GM12878 (cell line): ENCODE results near the gene POLN. TPM values are rescaled to one million over a fixed set of nuclear protein-coding genes. Genes with fewer than 3 reads are reported as not detected.

ENCODE experiments used
- ATAC-seq: fragments of 200-7000 bp; cut with Tn5 transposase; 3 replicates; pipeline ENCODE4 v1.9.1; 2020; ENCODE audit warnings: mild to moderate bottlenecking, moderate library complexity
- BruUV-seq: library from RNA; stranded (reverse); fragments of 400-500 nt; replicated peaks from 2 replicates; lab custom pipeline; 2021; lab: Mats Ljungman, UMichigan
- CTCF ChIA-PET: fragments of 300-600 bp; sonication (Branson Sonifier 250); formaldehyde crosslinking; extraction: SDS; loops from one replicate; lab custom pipeline; 2021; ENCODE audit warnings: inconsistent platforms; lab: Yijun Ruan, JAX
- POLR2A ChIA-PET: fragments of 350-600 bp; formaldehyde crosslinking; extraction: SDS; loops from one replicate; lab custom pipeline; 2021; ENCODE audit warnings: inconsistent platforms; lab: Charles Lee
- RAD21 ChIA-PET: fragments of 300-600 bp; sonication (Branson Sonifier 250); formaldehyde crosslinking; loops from one replicate; lab custom pipeline; 2023; ENCODE audit warnings: antibody characterized with exemption; ENCODE audit not compliant: unreplicated experiment; lab: Charles Lee
- SMC1A ChIA-PET: fragments of 300-600 bp; sonication (Branson Sonifier 250); formaldehyde crosslinking; loops from one replicate; lab custom pipeline; 2023; ENCODE audit not compliant: unreplicated experiment, uncharacterized antibody; lab: Charles Lee
- DNase-seq: peaks from one replicate; pipeline ENCODE4 v3.0.0-alpha.2; 2011; ENCODE audit warnings: low read depth, low spot score
- FAIRE-seq: peaks from 3 replicates; lab custom pipeline; 2011; peaks lifted over from hg19 to GRCh38; lab: Jason Lieb, UNC
- H2AFZ ChIP-seq: 2 replicates; pipeline ENCODE4 v1.6.0; 2011; ENCODE audit warnings: low read depth, low read length, control low read depth; ENCODE audit not compliant: control insufficient read depth
- H3K27ac ChIP-seq: 2 replicates; pipeline ENCODE4 v1.5.1; 2011; ENCODE audit warnings: control low read depth; ENCODE audit not compliant: control insufficient read depth, insufficient read depth
- H3K27me3 ChIP-seq, 2 experiments: replicated peaks in 1 of 2; 2 replicates each; pipeline versions ENCODE4 v1.6.0 to v1.6.1; 2011; ENCODE audit warnings: low read length in 1 of 2; ENCODE audit not compliant: control insufficient read depth in 2 of 2, insufficient read depth in 2 of 2
- H3K36me3 ChIP-seq, 2 experiments: 2 replicates each; pipeline ENCODE4 v1.5.1; 2011; ENCODE audit warnings: low read length in 1 of 2; ENCODE audit not compliant: control insufficient read depth in 2 of 2, insufficient read depth in 2 of 2
- H3K4me1 ChIP-seq: 2 replicates; pipeline ENCODE4 v1.6.1; 2011; ENCODE audit warnings: mild to moderate bottlenecking, low read length, moderate library complexity, mixed read lengths; ENCODE audit not compliant: control insufficient read depth, insufficient read depth
- H3K4me2 ChIP-seq: 2 replicates; pipeline ENCODE4 v1.6.0; 2011; ENCODE audit warnings: control low read depth; ENCODE audit not compliant: control insufficient read depth, insufficient read depth
- H3K4me3 ChIP-seq: fragments of 200-600 bp; sonication (generic); 2 replicates; pipeline ENCODE4 v1.5.1; 2016
- H3K79me2 ChIP-seq: 2 replicates; pipeline ENCODE4 v1.6.0; 2011; ENCODE audit warnings: low read length; ENCODE audit not compliant: control insufficient read depth, insufficient read depth
- H3K9ac ChIP-seq: 2 replicates; pipeline ENCODE4 v1.8.0; 2011; ENCODE audit warnings: low read length, control low read depth, mixed read lengths; ENCODE audit not compliant: control insufficient read depth, insufficient read depth
- H3K9me3 ChIP-seq: replicated peaks from 3 replicates; pipeline ENCODE4 v1.5.1; 2011; ENCODE audit warnings: mild to moderate bottlenecking, low read length; ENCODE audit not compliant: control insufficient read depth, insufficient read depth
- H4K20me1 ChIP-seq: 2 replicates; pipeline ENCODE4 v1.6.0; 2011; ENCODE audit not compliant: control insufficient read depth, insufficient read depth
- BHLHE40 ChIP-seq, 2 experiments: fragments of 450-650 bp in 1 of 2; IDR thresholded peaks; 2 replicates each; pipeline ENCODE4 v1.6.1; 2011 to 2017; ENCODE audit warnings: low read depth in 2 of 2, borderline replicate concordance in 1 of 2, improper control_type of control experiment in 1 of 2, low read length in 1 of 2, mild to moderate bottlenecking in 1 of 2
- EZH2 ChIP-seq: IDR thresholded peaks from 2 replicates; pipeline ENCODE4 v1.6.1; 2012; ENCODE audit warnings: low read depth, mild to moderate bottlenecking, control low read depth, inconsistent platforms, low read length, borderline replicate concordance; ENCODE audit not compliant: control insufficient read depth
- IKZF1 ChIP-seq: fragments of 450-650 bp; conservative IDR thresholded peaks from 2 replicates; pipeline ENCODE4 v1.6.1; 2017; ENCODE audit warnings: antibody characterized with exemption, mild to moderate bottlenecking
- NFXL1 ChIP-seq: fragments of 450-650 bp; IDR thresholded peaks from 2 replicates; pipeline ENCODE4 v1.6.1; 2017; ENCODE audit warnings: antibody characterized with exemption, mild to moderate bottlenecking, borderline replicate concordance
- STAT1 ChIP-seq: fragments of 450-650 bp; conservative IDR thresholded peaks from 2 replicates; pipeline ENCODE4 v1.6.1; 2014; ENCODE audit warnings: antibody characterized with exemption, mild to moderate bottlenecking
- TCF7 ChIP-seq: IDR thresholded peaks from 2 replicates; pipeline ENCODE4 v1.6.1; 2014; ENCODE audit warnings: antibody characterized with exemption, borderline replicate concordance
- ZNF207 ChIP-seq: fragments of 450-650 bp; IDR thresholded peaks from 2 replicates; pipeline ENCODE4 v1.6.1; 2014; ENCODE audit warnings: antibody characterized with exemption, mild to moderate bottlenecking, borderline replicate concordance
- ZNF622 ChIP-seq: fragments of 450-650 bp; IDR thresholded peaks from 2 replicates; pipeline ENCODE4 v1.6.1; 2017; ENCODE audit warnings: mild to moderate bottlenecking, inconsistent platforms
- WGBS: methylation state at CpG from one replicate; pipeline ENCODE4 v1.1.6; 2016; ENCODE audit warnings: low lambda C conversion rate; ENCODE audit not compliant: insufficient replicate concordance, insufficient coverage; ENCODE audit errors: missing lambda C conversion rate; 5-methylcytosine and 5-hydroxymethylcytosine counted together
- in situ Hi-C: fragments of 300-500 bp; cut with MboI; formaldehyde crosslinking; loops from 9 replicates; pipeline ENCODE4 v1.14.3; 2018; ENCODE audit warnings: mixed read lengths
- intact Hi-C: fragments of 100-400 bp; cut with micrococcal nuclease; formaldehyde crosslinking; loops from one replicate; pipeline ENCODE4 v1.14.2; 2022; ENCODE audit not compliant: unreplicated experiment
- polyA plus RNA-seq, 11 experiments: library from polyadenylated mRNA; depleted of rRNA in 4 of 11; unstranded in 6 of 11; stranded (reverse) in 5 of 11; fragments of >200 nt; fragmentation: Nextera tagmentation in 4 of 11; fragmentation: Illumina TruSeq in 1 of 11; extraction: Ambion mirVana in 4 of 11; extraction: Trizol in 1 of 11; gene quantifications; 1 replicate in 1 of 11; 2 replicates in 10 of 11; pipeline versions ENCODE4 v1.2.1 to v1.2.3, GENCODE V29; 2011 to 2016; ENCODE audit warnings: inconsistent platforms in 2 of 11, missing spikeins in 2 of 11, low read depth in 1 of 11
- total RNA-seq, 4 experiments: library from RNA; depleted of rRNA in 3 of 4; stranded (reverse); fragments of >200 nt in 3 of 4; fragmentation: Illumina TruSeq in 1 of 4; extraction: Trizol in 1 of 4; gene quantifications; 2 replicates each; pipeline versions ENCODE4 v1.2.1 to v1.2.3, GENCODE V29; 2013 to 2021
- TF ChIP-seq, protein P1 (sequence below): IDR thresholded peaks from 2 replicates; pipeline ENCODE4 v1.6.1; 2012; ENCODE audit warnings: low read length, inconsistent platforms
- TF ChIP-seq, protein P2 (sequence below): IDR thresholded peaks from 2 replicates; pipeline ENCODE4 v1.6.1; 2012; ENCODE audit warnings: low read depth, low read length, improper control_type of control experiment
- TF ChIP-seq, protein P3 (sequence below): fragments of 150-350 bp; IDR thresholded peaks from 2 replicates; pipeline ENCODE4 v1.6.1; 2016; ENCODE audit warnings: low read depth, low read length

The POLN gene
- total and polyA plus RNA-seq, 10 of the 15 experiments (the other 5 are each of a cell fraction or from before 2014, with no cell fraction given), result 0.09 to 2.0 (median 0.95) TPM; not detected in 1

DNA sequence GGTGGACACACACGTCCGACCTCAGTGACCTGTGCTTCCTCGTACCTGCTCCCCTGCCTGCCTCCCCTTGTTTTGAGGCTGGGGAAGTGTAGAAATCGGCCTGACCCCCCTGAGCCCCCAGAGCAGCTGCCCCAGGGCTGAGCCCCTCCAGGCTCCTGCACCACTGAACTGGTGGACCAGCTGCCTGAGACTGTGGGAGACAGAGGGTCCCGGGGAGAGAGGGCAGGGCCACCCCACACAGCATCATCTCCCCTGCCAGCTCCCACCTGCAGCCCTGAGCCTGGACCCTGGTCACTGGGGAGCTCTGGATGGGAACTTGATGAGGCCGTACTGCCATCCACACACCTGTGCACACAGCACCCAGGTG lies 197.8 kb downstream of the POLN start:
- H3K27ac ChIP-seq, result no peak overlapping the region
- H3K27me3 ChIP-seq, result peaks cover 3 to 4% of the 10 kb centered on the region in 2 experiments; a peak in 3 of 4 replicates
- H3K9ac ChIP-seq, result no peak overlapping the region
- H3K4me3 ChIP-seq, result no peak overlapping the region
- peaks cover 8% of the 10 kb centered on the region; the same call in 1 of the 2 replicates for H3K4me1 ChIP-seq
- DNase-seq (no peak), FAIRE-seq (no peak), ATAC-seq (no peak)
- CTCF ChIA-PET, result no interaction called here
- RAD21 ChIA-PET, result no interaction called here
- WGBS, result 64% methylated on average over 6 of the region's 6 CpGs
- TF ChIP-seq NFXL1, result no peak
- no peak for TF ChIP-seq ZNF622
- H3K9me3 ChIP-seq, result no peaks in the 10 kb centered on the region
- H4K20me1 ChIP-seq, result no peaks in the 10 kb centered on the region
- intact Hi-C loops (no loop called here), in situ Hi-C loops (no loop called here)
- POLR2A ChIA-PET, result no interaction called here
- SMC1A ChIA-PET, result no interaction called here
- no TSS peak for BruUV-seq
- no peaks in the 10 kb centered on the region for H3K36me3 ChIP-seq
- no peaks in the 10 kb centered on the region for H3K79me2 ChIP-seq
- H2AFZ ChIP-seq, result no peak overlapping the region
- no peak overlapping the region for H3K4me2 ChIP-seq

DNA sequence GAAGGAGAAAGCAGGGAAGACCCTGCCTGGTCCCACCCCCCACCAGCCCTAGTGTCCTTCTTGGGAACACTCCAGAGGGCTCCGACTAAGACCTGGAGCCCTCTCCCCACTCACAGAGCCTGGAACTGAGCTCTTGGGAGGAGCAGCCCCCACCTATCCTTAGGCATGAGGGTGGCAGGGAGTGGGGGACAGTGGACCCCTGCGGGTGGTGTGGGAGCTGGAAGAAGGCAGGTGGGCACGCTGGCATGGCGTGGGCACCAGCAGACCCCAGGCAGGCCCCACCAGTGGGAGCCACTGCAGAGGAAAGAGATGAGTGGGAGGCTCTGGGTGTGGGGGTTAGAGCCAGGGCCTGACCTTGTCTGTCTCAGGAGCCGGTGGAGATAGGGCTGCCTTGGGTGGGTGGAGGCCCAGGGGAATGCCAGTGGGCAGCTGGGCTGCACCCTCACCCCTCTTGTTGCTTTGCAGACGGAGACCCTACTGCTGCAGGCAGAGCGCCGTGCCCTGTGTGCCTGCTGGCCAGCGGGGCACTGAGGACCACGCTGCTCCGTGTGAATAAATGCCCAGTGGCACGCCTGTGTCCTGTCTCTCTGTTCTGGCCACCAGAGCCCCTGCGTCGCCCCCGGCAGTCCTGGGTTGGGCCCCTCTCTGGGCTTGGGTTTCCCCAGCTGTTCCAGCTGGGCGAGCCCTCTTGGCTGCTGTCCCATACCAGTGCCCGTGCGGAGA lies 198.4 kb downstream of the POLN start:
- Histone ChIP-seq H3K27me3 (peaks cover 3 to 4% of the 10 kb centered on the region in 2 experiments; a peak in 3 of 4 replicates), H3K9ac (no peak overlapping the region), H3K9me3 (no peaks in the 10 kb centered on the region), H3K36me3 (no peaks in the 10 kb centered on the region), H4K20me1 (no peaks in the 10 kb centered on the region), H3K4me1 (peaks cover 8% of the 10 kb centered on the region; the same call in 1 of the 2 replicates), H3K4me3 (no peak overlapping the region), H3K27ac (no peak overlapping the region), H2AFZ (no peak overlapping the region), H3K4me2 (no peak overlapping the region), H3K79me2 (no peaks in the 10 kb centered on the region)
- no TSS peak for BruUV-seq
- DNase-seq (no peak), FAIRE-seq (no peak), ATAC-seq (no peak)
- ChIA-PET CTCF (no interaction called here), RAD21 (no interaction called here), POLR2A (no interaction called here), SMC1A (no interaction called here)
- 65% methylated on average over 11 of the region's 18 CpGs for WGBS
- in situ Hi-C loops (no loop called here), intact Hi-C loops (no loop called here)
- TF ChIP-seq STAT1 (no peak), BHLHE40 (IDR thresholded peaks at IDR 0.05; ENCODE audit: borderline replicate concordance in 1 of 2, low read depth in 2 of 2, low read length in 1 of 2) (no peak), TCF7 (no peak), ZNF207 (no peak), EZH2 (no peak), IKZF1 (no peak)
- TF ChIP-seq, protein P1, sequence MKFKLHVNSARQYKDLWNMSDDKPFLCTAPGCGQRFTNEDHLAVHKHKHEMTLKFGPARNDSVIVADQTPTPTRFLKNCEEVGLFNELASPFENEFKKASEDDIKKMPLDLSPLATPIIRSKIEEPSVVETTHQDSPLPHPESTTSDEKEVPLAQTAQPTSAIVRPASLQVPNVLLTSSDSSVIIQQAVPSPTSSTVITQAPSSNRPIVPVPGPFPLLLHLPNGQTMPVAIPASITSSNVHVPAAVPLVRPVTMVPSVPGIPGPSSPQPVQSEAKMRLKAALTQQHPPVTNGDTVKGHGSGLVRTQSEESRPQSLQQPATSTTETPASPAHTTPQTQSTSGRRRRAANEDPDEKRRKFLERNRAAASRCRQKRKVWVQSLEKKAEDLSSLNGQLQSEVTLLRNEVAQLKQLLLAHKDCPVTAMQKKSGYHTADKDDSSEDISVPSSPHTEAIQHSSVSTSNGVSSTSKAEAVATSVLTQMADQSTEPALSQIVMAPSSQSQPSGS, result no peak
- TF ChIP-seq, protein P2, sequence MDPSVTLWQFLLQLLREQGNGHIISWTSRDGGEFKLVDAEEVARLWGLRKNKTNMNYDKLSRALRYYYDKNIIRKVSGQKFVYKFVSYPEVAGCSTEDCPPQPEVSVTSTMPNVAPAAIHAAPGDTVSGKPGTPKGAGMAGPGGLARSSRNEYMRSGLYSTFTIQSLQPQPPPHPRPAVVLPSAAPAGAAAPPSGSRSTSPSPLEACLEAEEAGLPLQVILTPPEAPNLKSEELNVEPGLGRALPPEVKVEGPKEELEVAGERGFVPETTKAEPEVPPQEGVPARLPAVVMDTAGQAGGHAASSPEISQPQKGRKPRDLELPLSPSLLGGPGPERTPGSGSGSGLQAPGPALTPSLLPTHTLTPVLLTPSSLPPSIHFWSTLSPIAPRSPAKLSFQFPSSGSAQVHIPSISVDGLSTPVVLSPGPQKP, result no peak
- TF ChIP-seq, protein P3, sequence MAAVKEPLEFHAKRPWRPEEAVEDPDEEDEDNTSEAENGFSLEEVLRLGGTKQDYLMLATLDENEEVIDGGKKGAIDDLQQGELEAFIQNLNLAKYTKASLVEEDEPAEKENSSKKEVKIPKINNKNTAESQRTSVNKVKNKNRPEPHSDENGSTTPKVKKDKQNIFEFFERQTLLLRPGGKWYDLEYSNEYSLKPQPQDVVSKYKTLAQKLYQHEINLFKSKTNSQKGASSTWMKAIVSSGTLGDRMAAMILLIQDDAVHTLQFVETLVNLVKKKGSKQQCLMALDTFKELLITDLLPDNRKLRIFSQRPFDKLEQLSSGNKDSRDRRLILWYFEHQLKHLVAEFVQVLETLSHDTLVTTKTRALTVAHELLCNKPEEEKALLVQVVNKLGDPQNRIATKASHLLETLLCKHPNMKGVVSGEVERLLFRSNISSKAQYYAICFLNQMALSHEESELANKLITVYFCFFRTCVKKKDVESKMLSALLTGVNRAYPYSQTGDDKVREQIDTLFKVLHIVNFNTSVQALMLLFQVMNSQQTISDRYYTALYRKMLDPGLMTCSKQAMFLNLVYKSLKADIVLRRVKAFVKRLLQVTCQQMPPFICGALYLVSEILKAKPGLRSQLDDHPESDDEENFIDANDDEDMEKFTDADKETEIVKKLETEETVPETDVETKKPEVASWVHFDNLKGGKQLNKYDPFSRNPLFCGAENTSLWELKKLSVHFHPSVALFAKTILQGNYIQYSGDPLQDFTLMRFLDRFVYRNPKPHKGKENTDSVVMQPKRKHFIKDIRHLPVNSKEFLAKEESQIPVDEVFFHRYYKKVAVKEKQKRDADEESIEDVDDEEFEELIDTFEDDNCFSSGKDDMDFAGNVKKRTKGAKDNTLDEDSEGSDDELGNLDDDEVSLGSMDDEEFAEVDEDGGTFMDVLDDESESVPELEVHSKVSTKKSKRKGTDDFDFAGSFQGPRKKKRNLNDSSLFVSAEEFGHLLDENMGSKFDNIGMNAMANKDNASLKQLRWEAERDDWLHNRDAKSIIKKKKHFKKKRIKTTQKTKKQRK, result no peak
